ENCODE results near the gene SLC35E2B. TPM values are rescaled to one million over a fixed set of nuclear protein-coding genes. Genes with fewer than 3 reads are reported as not detected.

The SLC35E2B gene
- total RNA-seq, 2 experiments from 2014 or later, result 23.5 to 24.5 TPM

GRCh38 chr1:1627829-1628753, 64.5 kb downstream of the SLC35E2B start:
- ChIA-PET POLR2A (interaction anchor here (0.6 to 1.6 kb wide), 5 partner anchors 13 to 81 kb away, joined by 3 to 14 read pairs (median 4); partner anchors contain the start of gene MIB2), CTCF (no interaction called here)

- ChIA-PET POLR2A (no interaction called here), CTCF (no interaction called here)
Observed at GRCh38 chr1:1627261-1627828, 65.2 kb downstream of the SLC35E2B start.

- POLR2A ChIA-PET, result no interaction called here
- CTCF ChIA-PET, result interaction anchor here (0.6 kb wide), 1 partner anchor 47 kb away, joined by 4 read pairs; no protein-coding TSS in a partner anchor
Observed at GRCh38 chr1:1626207-1627141, 66.1 kb downstream of the SLC35E2B start.

- POLR2A ChIA-PET, result no interaction called here
- CTCF ChIA-PET, result interaction anchor here (0.6 kb wide), 1 partner anchor 48 kb away, joined by 4 read pairs; no protein-coding TSS in a partner anchor
Observed at GRCh38 chr1:1625824-1626206, 66.8 kb downstream of the SLC35E2B start.

GRCh38 chr1:1625404-1625775, 67.2 kb downstream of the SLC35E2B start:
- ChIA-PET CTCF (interaction anchor here (0.6 kb wide), 1 partner anchor 48 kb away, joined by 4 read pairs; no protein-coding TSS in a partner anchor), POLR2A (no interaction called here)

GRCh38 chr1:1624443-1625403, 67.9 kb downstream of the SLC35E2B start:
- ChIA-PET POLR2A (no interaction called here), CTCF (no interaction called here)

GRCh38 chr1:1623631-1624442, 68.8 kb downstream of the SLC35E2B start:
- CTCF ChIA-PET, result no interaction called here
- POLR2A ChIA-PET, result no interaction called here

GRCh38 chr1:1623181-1623630, 69.4 kb downstream of the SLC35E2B start:
- CTCF ChIA-PET, result no interaction called here

GRCh38 chr1:1622788-1623094, 69.9 kb downstream of the SLC35E2B start:
- POLR2A ChIA-PET, result no interaction called here
- CTCF ChIA-PET, result no interaction called here

More at GRCh38 chr1:1623181-1623630, 69.4 kb downstream of the SLC35E2B start:
- POLR2A ChIA-PET, result no interaction called here

- ChIA-PET CTCF (interaction anchor here (0.6 kb wide), 1 partner anchor 230 kb away, joined by 3 read pairs; no protein-coding TSS in a partner anchor), POLR2A (no interaction called here)
Observed at GRCh38 chr1:1622010-1622787, 70.4 kb downstream of the SLC35E2B start.

- ChIA-PET POLR2A (no interaction called here), CTCF (interaction anchor here (0.6 kb wide), 1 partner anchor 231 kb away, joined by 3 read pairs; no protein-coding TSS in a partner anchor)
Observed at GRCh38 chr1:1621173-1622009, 71.2 kb downstream of the SLC35E2B start.

- ChIA-PET CTCF (no interaction called here), POLR2A (no interaction called here)
Observed at GRCh38 chr1:1620433-1621139, 72.0 kb downstream of the SLC35E2B start.

GRCh38 chr1:1619917-1620361, 72.7 kb downstream of the SLC35E2B start:
- ChIA-PET POLR2A (no interaction called here), CTCF (no interaction called here)

GRCh38 chr1:1618396-1619068, 74.1 kb downstream of the SLC35E2B start:
- ChIA-PET POLR2A (no interaction called here), CTCF (no interaction called here)

GRCh38 chr1:1617925-1618324, 74.7 kb downstream of the SLC35E2B start:
- POLR2A ChIA-PET, result no interaction called here

More at GRCh38 chr1:1617925-1618324, 74.7 kb downstream of the SLC35E2B start:
- CTCF ChIA-PET, result no interaction called here

Measured in activated CD8-positive, alpha-beta memory T cell treated with anti-CD3 and anti-CD28 coated beads for 36 hours (primary cell).